Heart left ventricle (tissue), 16 donors: ENCODE measurements around the gene FRK. TPM values are rescaled to one million over a fixed set of nuclear protein-coding genes. Genes with fewer than 3 reads are reported as not detected.

Experiments
- ATAC-seq, 4 donors: fragments of 200-7000 bp; cut with Tn5 transposase; one replicate each; pipeline ENCODE4 v1.9.1; 2020 to 2022; ENCODE audit warnings: moderate library complexity in 4 of 4, mild to moderate bottlenecking in 3 of 4, moderate number of reproducible peaks in 1 of 4
- DNase-seq, 5 donors: peaks; one replicate each; pipeline ENCODE4 v3.0.0-alpha.2; 2020
- H3K27ac ChIP-seq, 12 donors: fragments of 200-600 bp; sonication (generic) in 4 of 12; one replicate each; pipeline versions ENCODE4 v1.5.0 to v1.8.0; 2016 to 2022; ENCODE audit warnings: mild to moderate bottlenecking in 2 of 12
- H3K27me3 ChIP-seq, 9 donors: fragments of 200-600 bp; sonication (generic) in 2 of 9; one replicate each; pipeline versions ENCODE4 v1.5.1 to v1.8.0; 2016 to 2022; ENCODE audit warnings: mild to moderate bottlenecking in 3 of 9
- H3K36me3 ChIP-seq, 9 donors: fragments of 200-600 bp; sonication (generic) in 2 of 9; one replicate each; pipeline versions ENCODE4 v1.5.0 to v1.8.0; 2018 to 2022; ENCODE audit warnings: mild to moderate bottlenecking in 2 of 9
- H3K4me1 ChIP-seq, 12 donors: fragments of 200-600 bp; sonication (generic) in 4 of 12; one replicate each; pipeline versions ENCODE4 v1.5.0 to v1.8.0; 2016 to 2022; ENCODE audit warnings: mild to moderate bottlenecking in 3 of 12
- H3K4me3 ChIP-seq, 12 donors: fragments of 200-600 bp; sonication (generic) in 4 of 12; one replicate each; pipeline versions ENCODE4 v1.5.0 to v1.8.0; 2017 to 2022; ENCODE audit warnings: mild to moderate bottlenecking in 9 of 12, moderate library complexity in 4 of 12
- H3K9me3 ChIP-seq, 12 donors: fragments of 200-600 bp; sonication (generic) in 4 of 12; one replicate each; pipeline versions ENCODE4 v1.5.0 to v1.8.0; 2016 to 2022; ENCODE audit warnings: mild to moderate bottlenecking in 1 of 12
- POLR2A ChIP-seq, 2 donors: fragments of 450-650 bp; IDR thresholded peaks; one replicate each; pipeline ENCODE4 v1.6.1; 2017; ENCODE audit warnings: antibody characterized with exemption in 2 of 2, mild to moderate bottlenecking in 2 of 2, moderate library complexity in 2 of 2
- WGBS, 4 donors: extraction: QIAGEN DNeasy Blood & Tissue Kit in 2 of 4; methylation state at CpG; one replicate each; pipeline versions ENCODE4 v1.1.5 to v1.1.7; 2013 to 2018; 5-methylcytosine and 5-hydroxymethylcytosine counted together
- intact Hi-C, 10 donors: fragments of 100-400 bp; cut with DNase I; formaldehyde crosslinking; loops; one replicate each; pipeline versions ENCODE4 v1.11.1 to v1.14.2; 2022
- polyA plus RNA-seq, 2 donors: library from polyadenylated mRNA; stranded (reverse); fragments of 200-250 nt; gene quantifications; one replicate each; pipeline ENCODE4 v1.2.3, GENCODE V29; 2013
- total RNA-seq, 9 donors: library from RNA; depleted of rRNA in 2 of 9; stranded (reverse); fragments of >200 nt in 2 of 9; fragmentation: NEBNext Ultra II Directional in 3 of 9; extraction: Animal tissue kit (Norgen Biotek cat#: 25700) in 3 of 9; gene quantifications; one replicate each; pipeline versions ENCODE4 v1.1.0 to v1.2.4, GENCODE V29; 2016 to 2023
- TF ChIP-seq, protein P1 (sequence below), 12 donors: fragments of 200-600 bp; sonication (generic) in 4 of 12; IDR thresholded peaks; one replicate each; pipeline versions ENCODE4 v1.5.0 to v1.8.0; 2018 to 2022; ENCODE audit warnings: antibody characterized with exemption in 12 of 12, mild to moderate bottlenecking in 5 of 12
- donor health status: ischemic (EF 13 %, LVEDD 7.1; RV severe dilation, severe dysfunction).
- donor health status: healthy with polysubstance abuse.
- donor health status: DM: no; HTN: yes; CAD: no.
- donor health status: DM: no; HTN: no; CAD: no.
- donor health status: ischemic (EF 25% LVEDD 6.9; RV normal size, moderate dysfunction).
- donor health status: ischemic (EF 25% LVEDD 5.7; RV mildly dilated, moderate dysfunction).
- donor health status: healthy.
- donor health status: DM: yes; HTN: yes; CAD: no.
- donor health status: ischemic (EF 35%, LVEDD 5.7; RV mildly dilated, moderate dysfunction).
- donor health status: nonischemic (EF 11% LVEDD 7.7; RV severe dilation, severe dysfunction).
- donor health status: DM: yes; HTN: yes; CAD: no.
- donor health status: PGD.
- donor health status: ischemic (EF 29% LVEDD 5.4; RV normal size, mild dysfunction).
- donor health status: nonischemic (EF 23%, LVEDD 6.1; RV moderate dilation, normal function).

FRK gene
- total and polyA plus RNA-seq, 11 donors: 1.4 to 10.8 (median 6.3) TPM

DNA sequence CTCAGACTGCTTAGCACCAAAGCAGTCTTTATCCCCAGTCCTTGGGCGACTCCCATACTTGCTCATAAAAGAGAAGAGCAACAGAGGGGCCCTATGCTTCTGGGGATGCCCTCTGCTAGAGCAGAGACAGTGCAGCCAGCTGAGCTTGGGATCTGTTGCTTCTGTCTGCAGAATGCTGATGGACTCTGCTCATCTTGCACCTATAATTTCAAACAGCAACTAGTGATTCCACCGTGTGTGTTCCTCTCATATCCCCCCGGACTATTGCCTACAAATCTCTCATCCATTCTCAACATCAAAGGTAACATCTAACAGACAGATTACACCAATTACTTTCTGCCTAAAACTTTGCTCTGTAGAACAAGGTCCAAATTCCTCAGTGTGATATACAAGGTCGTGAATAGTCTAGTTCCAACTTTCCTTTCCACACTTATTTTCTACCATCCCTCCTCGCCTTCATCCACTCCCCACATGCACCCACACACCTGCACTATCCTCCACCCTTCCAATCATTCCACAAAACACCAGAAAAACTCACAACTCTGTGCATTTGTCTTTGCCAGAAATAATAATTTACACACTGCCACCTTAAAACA is 62.6 kb downstream of the FRK start:
- Histone ChIP-seq H3K4me3 (no peak overlapping the region), H3K4me1 (no peaks in the 10 kb centered on the region), H3K27me3 (no peaks in the 10 kb centered on the region), H3K27ac (no peak overlapping the region), H3K9me3 (no peaks in the 10 kb centered on the region), H3K36me3 (peaks cover 0 to 9% (median 0%) of the 10 kb centered on the region in 9 donors)
- TF ChIP-seq POLR2A (IDR thresholded peaks at IDR 0.05): no peak
- TF ChIP-seq, protein P1, sequence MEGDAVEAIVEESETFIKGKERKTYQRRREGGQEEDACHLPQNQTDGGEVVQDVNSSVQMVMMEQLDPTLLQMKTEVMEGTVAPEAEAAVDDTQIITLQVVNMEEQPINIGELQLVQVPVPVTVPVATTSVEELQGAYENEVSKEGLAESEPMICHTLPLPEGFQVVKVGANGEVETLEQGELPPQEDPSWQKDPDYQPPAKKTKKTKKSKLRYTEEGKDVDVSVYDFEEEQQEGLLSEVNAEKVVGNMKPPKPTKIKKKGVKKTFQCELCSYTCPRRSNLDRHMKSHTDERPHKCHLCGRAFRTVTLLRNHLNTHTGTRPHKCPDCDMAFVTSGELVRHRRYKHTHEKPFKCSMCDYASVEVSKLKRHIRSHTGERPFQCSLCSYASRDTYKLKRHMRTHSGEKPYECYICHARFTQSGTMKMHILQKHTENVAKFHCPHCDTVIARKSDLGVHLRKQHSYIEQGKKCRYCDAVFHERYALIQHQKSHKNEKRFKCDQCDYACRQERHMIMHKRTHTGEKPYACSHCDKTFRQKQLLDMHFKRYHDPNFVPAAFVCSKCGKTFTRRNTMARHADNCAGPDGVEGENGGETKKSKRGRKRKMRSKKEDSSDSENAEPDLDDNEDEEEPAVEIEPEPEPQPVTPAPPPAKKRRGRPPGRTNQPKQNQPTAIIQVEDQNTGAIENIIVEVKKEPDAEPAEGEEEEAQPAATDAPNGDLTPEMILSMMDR (IDR thresholded peaks at IDR 0.05): no peak
- no peak for ATAC-seq
- WGBS, 4 donors: 74 to 79% (median 76%) methylated on average over 5 of the region's 5 CpGs
- no peak for DNase-seq
- intact Hi-C loops: no loop called here

DNA sequence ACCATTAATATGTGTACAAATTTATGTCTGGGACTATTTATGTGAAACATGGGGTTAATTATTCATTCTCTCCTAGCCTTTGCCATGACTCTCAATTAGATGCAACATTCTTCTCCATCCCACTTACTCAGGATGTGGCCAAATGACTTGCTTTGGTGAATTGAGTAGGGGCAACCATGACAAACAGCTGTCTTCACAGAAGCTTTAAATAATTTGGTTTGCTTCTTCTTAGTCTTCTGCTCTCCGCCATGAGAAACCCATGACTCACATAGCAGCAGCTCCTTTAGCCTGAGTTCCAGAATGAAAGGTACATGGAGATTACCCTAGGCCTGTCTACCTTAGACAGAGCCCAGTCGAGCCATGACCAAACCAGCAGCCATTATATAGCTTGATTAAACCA is 74.7 kb downstream of the FRK start:
- DNase-seq (no peak), ATAC-seq (no peak)
- Histone ChIP-seq H3K36me3 (no peaks in the 10 kb centered on the region), H3K9me3 (peaks cover 0 to 7% (median 2%) of the 10 kb centered on the region in 12 donors), H3K4me1 (peaks cover 0 to 3% (median 0%) of the 10 kb centered on the region in 12 donors), H3K27me3 (no peaks in the 10 kb centered on the region), H3K4me3 (no peak overlapping the region), H3K27ac (no peak overlapping the region)
- intact Hi-C loops: no loop called here
- 81 to 93% (median 89%) methylated on average over 2 of the region's 2 CpGs for WGBS, 4 donors
- no peak for TF ChIP-seq POLR2A (IDR thresholded peaks at IDR 0.05)
- TF ChIP-seq, protein P1 (IDR thresholded peaks at IDR 0.05): no peak

DNA sequence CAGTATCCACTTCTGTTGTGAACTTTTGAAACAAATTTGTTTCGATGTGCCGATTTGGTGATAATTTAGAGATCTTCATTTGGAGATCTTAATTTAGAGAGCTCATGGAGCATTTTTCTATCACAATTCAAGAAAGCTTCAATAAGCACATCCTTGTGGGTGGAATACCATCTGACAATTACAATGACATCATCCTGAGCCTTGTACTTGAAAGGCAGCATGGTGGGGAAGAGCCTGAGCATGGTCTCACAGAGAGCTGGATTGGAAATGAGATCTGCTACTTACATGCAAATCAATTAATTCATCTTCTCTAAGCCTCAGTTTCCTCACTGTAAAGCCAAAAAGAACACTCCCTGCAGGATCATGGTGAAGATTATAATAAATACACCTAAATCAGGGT is 75.9 kb downstream of the FRK start:
- Histone ChIP-seq H3K36me3 (no peaks in the 10 kb centered on the region), H3K27me3 (no peaks in the 10 kb centered on the region), H3K9me3 (no peaks in the 10 kb centered on the region), H3K27ac (no peak overlapping the region), H3K4me1 (peaks cover 0 to 3% (median 0%) of the 10 kb centered on the region in 12 donors), H3K4me3 (no peak overlapping the region)
- ATAC-seq (no peak), DNase-seq (no peak)
- no peak for TF ChIP-seq POLR2A (IDR thresholded peaks at IDR 0.05)
- TF ChIP-seq, protein P1 (IDR thresholded peaks at IDR 0.05): no peak
- intact Hi-C loops: no loop called here
- 67 to 99% (median 95%) methylated on average over 2 of the region's 2 CpGs for WGBS, 4 donors

DNA sequence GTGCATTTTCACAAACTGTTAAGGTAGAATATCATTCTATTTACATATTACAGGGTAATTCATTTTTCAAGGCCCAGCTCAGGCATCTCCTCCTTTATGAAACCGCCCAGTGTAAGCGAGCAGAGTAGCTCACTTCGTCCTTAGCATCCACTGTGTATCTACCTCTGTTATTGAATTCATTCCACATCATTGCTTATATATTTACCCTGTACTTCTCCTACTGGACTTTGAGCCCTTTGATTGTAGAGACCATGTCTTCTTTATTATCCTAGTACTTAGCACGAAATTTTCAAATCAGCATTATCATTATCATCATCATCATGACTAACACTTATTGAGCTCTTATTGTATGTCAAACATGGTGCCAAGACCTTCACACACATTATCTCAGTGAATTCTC is 76.7 kb downstream of the FRK start:
- WGBS, 4 donors: 81 to 87% (median 85%) methylated on average over 4 of the region's 4 CpGs
- Histone ChIP-seq H3K4me1 (peaks cover 0 to 3% (median 0%) of the 10 kb centered on the region in 12 donors), H3K9me3 (no peaks in the 10 kb centered on the region), H3K27ac (no peak overlapping the region), H3K4me3 (no peak overlapping the region), H3K36me3 (no peaks in the 10 kb centered on the region), H3K27me3 (no peaks in the 10 kb centered on the region)
- TF ChIP-seq, protein P1 (IDR thresholded peaks at IDR 0.05): no peak
- TF ChIP-seq POLR2A (IDR thresholded peaks at IDR 0.05): no peak
- DNase-seq: no peak
- no peak for ATAC-seq
- intact Hi-C loops: no loop called here
